ENCODE results near the gene CDH10.

- TF ChIP-seq CTCF (IDR thresholded peaks at IDR 0.05) (no peak), POLR2A (IDR thresholded peaks at IDR 0.05) (no peak)
These were observed 172.3 kb downstream of the CDH10 start for GRCh38 chr5:24472518-24472917.
